SK-N-SH (cell line): ENCODE measurements around the gene CHST15. TPM values are rescaled to one million over a fixed set of nuclear protein-coding genes. Genes with fewer than 3 reads are reported as not detected.

Experiments used
- CTCF ChIA-PET: fragments of 300-600, 350-600 bp; formaldehyde crosslinking; extraction: SDS; loops from one replicate; lab custom pipeline; 2021; lab: Yijun Ruan, JAX
- POLR2A ChIA-PET: fragments of 350-600 bp; sonication (Branson Sonifier 250); formaldehyde crosslinking; extraction: SDS; loops from one replicate; lab custom pipeline; 2020; ENCODE audit warnings: antibody characterized with exemption, inconsistent platforms; lab: Yijun Ruan, JAX
- DNase-seq: peaks from one replicate; pipeline ENCODE4 v3.0.0; 2012
- H2AFZ ChIP-seq: fragments of 200-600 bp; sonication (generic); 2 replicates; pipeline ENCODE4 v1.8.1; 2016; ENCODE audit warnings: antibody characterized with exemption, mild to moderate bottlenecking, low read depth
- H3F3A ChIP-seq: fragments of 200-600 bp; sonication (generic); replicated peaks from 2 replicates; pipeline ENCODE3; 2016; ENCODE audit warnings: antibody characterized with exemption, mild to moderate bottlenecking; ENCODE audit not compliant: insufficient read depth
- H3K27ac ChIP-seq, 2 experiments: fragments of 200-500 bp in 1 of 2; fragments of 200-600 bp in 1 of 2; sonication (Bioruptor generic) in 1 of 2; sonication (generic), shearing (Covaris generic) in 1 of 2; 2 replicates each; pipeline versions ENCODE4 v1.5.1 to v1.6.1; 2014 to 2016; ENCODE audit warnings: low read depth in 2 of 2, inconsistent platforms in 1 of 2, low read length in 1 of 2, mild to moderate bottlenecking in 1 of 2, mixed read lengths in 1 of 2
- H3K27me3 ChIP-seq: fragments of 200-600 bp; sonication (generic), shearing (Covaris generic); 2 replicates; pipeline ENCODE4 v1.6.1; 2016; ENCODE audit warnings: mixed run types; ENCODE audit not compliant: insufficient read depth
- H3K36me3 ChIP-seq, 2 experiments: fragments of 200-500 bp in 1 of 2; fragments of 200-600 bp in 1 of 2; sonication (Bioruptor generic) in 1 of 2; sonication (generic) in 1 of 2; replicated peaks in 1 of 2; 2 replicates each; pipeline versions ENCODE3 to v1.5.1; 2014 to 2016; ENCODE audit warnings: low read length in 1 of 2, mild to moderate bottlenecking in 1 of 2; ENCODE audit not compliant: insufficient read depth in 2 of 2, control insufficient read depth in 1 of 2
- H3K4me1 ChIP-seq, 2 experiments: fragments of 200-500 bp in 1 of 2; fragments of 200-600 bp in 1 of 2; sonication (Bioruptor generic) in 1 of 2; sonication (generic), shearing (Covaris generic) in 1 of 2; 2 replicates each; pipeline versions ENCODE4 v1.5.1 to v1.6.1; 2014 to 2016; ENCODE audit warnings: low read depth in 1 of 2, low read length in 1 of 2, mixed run types in 1 of 2; ENCODE audit not compliant: insufficient read depth in 2 of 2, control insufficient read depth in 1 of 2
- H3K4me2 ChIP-seq: fragments of 200-600 bp; sonication (generic), shearing (Covaris generic); 2 replicates; pipeline ENCODE4 v1.6.1; 2017; ENCODE audit warnings: mixed run types
- H3K4me3 ChIP-seq, 2 experiments: fragments of 200-500 bp in 1 of 2; fragments of 200-600 bp in 1 of 2; sonication (Bioruptor generic) in 1 of 2; sonication (generic), shearing (Covaris generic) in 1 of 2; 2 replicates each; pipeline versions ENCODE4 v1.5.1 to v1.8.1; 2014 to 2016; ENCODE audit warnings: low read depth in 2 of 2, inconsistent platforms in 1 of 2, low read length in 1 of 2, mild to moderate bottlenecking in 1 of 2, mixed read lengths in 1 of 2, moderate library complexity in 1 of 2
- H3K79me2 ChIP-seq: fragments of 200-600 bp; sonication (generic); 2 replicates; pipeline ENCODE4 v1.8.1; 2017; ENCODE audit warnings: mild to moderate bottlenecking; ENCODE audit not compliant: insufficient read depth
- H3K9ac ChIP-seq: fragments of 200-600 bp; sonication (generic); 2 replicates; pipeline ENCODE4 v1.6.1; 2017; ENCODE audit warnings: mixed run types
- H3K9me2 ChIP-seq: fragments of 200-600 bp; sonication (generic); 2 replicates; pipeline ENCODE4 v1.6.1; 2017; ENCODE audit warnings: mixed run types
- H3K9me3 ChIP-seq: fragments of 200-600 bp; sonication (generic); 2 replicates; pipeline ENCODE4 v1.6.1; 2017; ENCODE audit warnings: mixed run types, mild to moderate bottlenecking, moderate library complexity
- H4K20me1 ChIP-seq: fragments of 200-600 bp; sonication (generic); 2 replicates; pipeline ENCODE4 v1.6.1; 2017; ENCODE audit warnings: mild to moderate bottlenecking, mixed run types; ENCODE audit not compliant: insufficient read depth
- ELF1 ChIP-seq: IDR thresholded peaks from 2 replicates; pipeline ENCODE4 v1.4.0; 2012
- EP300 ChIP-seq, 2 experiments: IDR thresholded peaks; 2 replicates each; pipeline versions ENCODE4 v1.4.0 to v1.6.1; 2012; ENCODE audit warnings: borderline replicate concordance in 1 of 2, low read depth in 1 of 2, low read length in 1 of 2
- FOSL2 ChIP-seq: IDR thresholded peaks from 2 replicates; pipeline ENCODE4 v1.4.0; 2012; ENCODE audit warnings: low read depth, mild to moderate bottlenecking, moderate library complexity, borderline replicate concordance
- FOXM1 ChIP-seq: IDR thresholded peaks from 2 replicates; pipeline ENCODE4 v1.4.0; 2012; ENCODE audit warnings: low read depth, mild to moderate bottlenecking
- MAX ChIP-seq: IDR thresholded peaks from 2 replicates; pipeline ENCODE4 v1.4.0; 2012; ENCODE audit warnings: low read depth
- RCOR1 ChIP-seq: fragments of 150-350 bp; IDR thresholded peaks from 2 replicates; pipeline ENCODE4 v1.6.1; 2017; ENCODE audit warnings: antibody characterized with exemption, low read length
- REST ChIP-seq: IDR thresholded peaks from 2 replicates; pipeline ENCODE4 v1.6.1; 2012; ENCODE audit warnings: mild to moderate bottlenecking, low read depth, low read length, moderate library complexity
- RXRA ChIP-seq: IDR thresholded peaks from 2 replicates; pipeline ENCODE4 v1.4.0; 2012; ENCODE audit warnings: low read depth, mild to moderate bottlenecking, borderline replicate concordance
- TAF1 ChIP-seq: IDR thresholded peaks from 2 replicates; pipeline ENCODE4 v1.6.1; 2012; ENCODE audit warnings: low read depth, mild to moderate bottlenecking, low read length, moderate library complexity, borderline replicate concordance
- TEAD4 ChIP-seq: IDR thresholded peaks from 2 replicates; pipeline ENCODE4 v1.4.0; 2012; ENCODE audit warnings: mild to moderate bottlenecking, borderline replicate concordance; ENCODE audit not compliant: insufficient read depth
- ZBTB33 ChIP-seq: IDR thresholded peaks from 2 replicates; pipeline ENCODE4 v1.4.0; 2012; ENCODE audit warnings: low read depth, borderline replicate concordance
- WGBS: methylation state at CpG from one replicate; pipeline ENCODE4 v1.1.6; 2017; ENCODE audit warnings: low lambda C conversion rate; 5-methylcytosine and 5-hydroxymethylcytosine counted together
- polyA plus RNA-seq, 3 experiments: library from polyadenylated mRNA; depleted of rRNA; stranded (reverse); fragments of >200 nt; gene quantifications; 2 replicates each; pipeline ENCODE4 v1.2.3, GENCODE V29; 2012

CHST15 gene
- polyA plus RNA-seq, 1 of the 3 experiments (the other 2 are of a cell fraction): 0.02 TPM

- TF ChIP-seq RXRA (no peak), FOSL2 (no peak), ZBTB33 (no peak), MAX (no peak), EP300 (IDR thresholded peaks at IDR 0.05; ENCODE audit: borderline replicate concordance in 1 of 2, low read depth in 1 of 2, low read length in 1 of 2) (no peak), REST (no peak), FOXM1 (no peak), RCOR1 (no peak), TAF1 (no peak)
These were observed 80.4 kb downstream of the CHST15 start (continued) for GRCh38 chr10:124012991-124013390.

- 41% methylated on average over 3 of the region's 3 CpGs for WGBS
- POLR2A ChIA-PET: no interaction called here
These were observed 80.8 kb downstream of the CHST15 start for GRCh38 chr10:124012583-124012982.

More at GRCh38 chr10:124012583-124012982, 80.8 kb downstream of the CHST15 start:
- Histone ChIP-seq H3K36me3 (no peaks in the 10 kb centered on the region), H3K79me2 (no peaks in the 10 kb centered on the region), H3K9me3 (no peaks in the 10 kb centered on the region), H3K27ac (no peak overlapping the region), H3K27me3 (no peaks in the 10 kb centered on the region), H4K20me1 (no peaks in the 10 kb centered on the region), H3K4me3 (no peak overlapping the region), H3K4me1 (no peaks in the 10 kb centered on the region), H3K9me2 (no peaks in the 10 kb centered on the region), H3K9ac (no peak overlapping the region), H2AFZ (no peak overlapping the region), H3K4me2 (no peak overlapping the region), H3F3A (no peaks in the 10 kb centered on the region)
- DNase-seq: no peak
- TF ChIP-seq TEAD4 (no peak), TAF1 (no peak), ELF1 (no peak)
- CTCF ChIA-PET: interaction anchor here (3.5 kb wide), 1 partner anchor 18 kb away, joined by 13 read pairs; no protein-coding TSS in a partner anchor
